GM18511 (cell line): ENCODE data around the gene APOC3.
"Not testable (repeated sequence)": the region's sequence is repeated elsewhere in the genome, so short reads cannot be mapped to it uniquely, and the experiment has no call there.

ENCODE experiments used
- ATAC-seq: cut with Tn5 transposase; IDR thresholded peaks from one replicate; pipeline ENCODE4 v1.9.1; 2021; ENCODE audit warnings: mild to moderate bottlenecking, moderate library complexity; ENCODE audit not compliant: unreplicated experiment

The APOC3 gene

GRCh38 chr11:116801662-116802061 is 28.0 kb upstream of the APOC3 start:
- not testable (repeated sequence) for ATAC-seq

DNA sequence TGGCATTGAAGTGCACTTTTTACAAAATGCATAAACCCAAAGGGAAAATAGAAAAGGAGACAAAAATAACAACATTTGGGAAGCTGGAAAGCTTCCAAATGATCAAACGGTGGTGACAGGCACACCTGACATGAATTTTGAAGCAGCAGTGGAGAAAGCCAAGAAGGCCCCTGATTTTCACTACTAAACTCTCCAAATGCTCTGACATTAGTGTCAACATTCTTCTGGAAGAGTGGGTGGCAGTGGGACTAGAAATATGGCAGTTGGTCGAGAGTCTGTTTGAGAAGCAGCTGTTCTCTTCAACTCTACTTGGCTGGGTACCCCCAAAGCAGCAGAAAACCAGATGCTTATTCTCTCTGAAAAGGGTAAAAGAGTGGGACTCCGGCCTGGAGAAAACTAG is 25.7 kb upstream of the APOC3 start:
- ATAC-seq: no peak

DNA sequence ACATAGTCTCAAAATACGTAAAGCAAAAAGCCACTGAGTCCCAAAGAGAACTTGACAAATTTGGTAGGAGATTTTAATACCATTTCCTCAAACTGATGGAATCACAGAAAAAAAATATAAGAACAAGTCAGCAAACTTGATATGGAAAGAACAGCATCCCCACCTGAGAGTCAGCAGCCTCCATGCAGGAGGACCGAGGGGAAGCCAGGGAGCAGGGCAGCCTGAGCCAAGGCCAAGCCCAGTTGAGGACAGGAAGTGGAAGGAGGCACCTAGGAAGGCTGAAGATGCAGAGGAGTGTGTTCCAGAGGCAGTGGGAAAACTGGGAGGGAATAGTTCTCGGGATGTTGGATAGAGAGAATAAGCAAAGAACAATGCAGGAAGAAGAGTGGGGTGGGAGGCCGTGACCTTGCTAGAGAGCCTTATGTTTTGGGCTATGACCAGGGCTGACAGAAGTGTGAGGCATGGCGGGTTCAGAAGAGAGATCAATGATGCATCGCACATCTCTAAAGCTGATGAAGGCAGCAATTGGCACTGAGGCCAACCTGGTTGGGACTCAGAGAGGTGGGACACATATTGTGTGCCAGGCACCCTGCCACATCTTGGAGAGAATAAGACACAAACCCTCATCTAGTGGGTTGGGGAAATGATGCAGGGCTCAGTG is 22.0 kb upstream of the APOC3 start:
- ATAC-seq: no peak

DNA sequence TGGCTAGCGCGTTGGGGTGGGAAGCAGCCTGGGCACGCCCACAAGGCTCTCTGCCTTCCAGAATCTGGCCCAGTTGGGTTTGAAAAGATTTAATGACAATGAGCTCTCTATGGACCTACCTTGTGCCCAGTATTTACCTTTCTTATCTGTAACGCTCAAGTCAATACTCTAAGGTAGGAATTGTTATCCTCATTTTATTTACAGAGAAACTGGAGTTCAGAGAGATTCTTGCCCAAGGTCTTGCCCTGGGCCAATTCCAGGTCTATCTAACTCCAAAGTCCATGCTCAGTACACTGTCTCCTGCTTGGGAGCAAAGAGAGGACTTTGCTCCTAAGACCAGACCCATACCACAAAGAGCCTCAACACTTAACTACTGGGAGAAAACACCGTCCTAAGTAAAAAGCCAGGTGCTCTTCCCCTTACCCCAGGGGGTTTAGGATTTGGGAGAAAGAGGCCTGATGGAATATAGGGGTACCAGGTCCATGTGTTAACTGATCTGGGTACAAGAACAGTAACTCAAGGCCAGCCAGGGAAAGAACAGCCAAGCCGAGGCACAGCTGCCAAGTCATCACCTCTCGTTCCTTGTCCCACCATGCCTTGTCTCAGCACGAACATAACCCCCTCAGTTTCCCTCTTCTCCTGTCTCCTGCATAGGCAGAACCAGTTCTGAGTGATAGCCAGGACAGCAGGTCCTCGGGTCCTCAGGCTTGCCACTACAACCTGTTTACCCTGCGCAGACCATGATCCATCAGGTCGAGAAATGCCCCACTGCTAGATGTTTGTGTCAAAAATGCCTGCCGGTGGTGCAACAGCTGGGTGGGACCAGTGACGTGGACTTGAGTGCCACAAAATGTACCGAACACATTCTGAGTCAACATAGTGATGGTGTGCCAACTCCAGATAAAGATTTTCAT is 21.2 kb upstream of the APOC3 start:
- no peak for ATAC-seq

GRCh38 chr11:116811194-116811593 is 18.5 kb upstream of the APOC3 start:
- ATAC-seq: no peak

- no peak for ATAC-seq
Measured at GRCh38 chr11:116812109-116812508, 17.6 kb upstream of the APOC3 start.

- ATAC-seq: no peak
Measured at GRCh38 chr11:116813170-116813569, 16.5 kb upstream of the APOC3 start.

DNA sequence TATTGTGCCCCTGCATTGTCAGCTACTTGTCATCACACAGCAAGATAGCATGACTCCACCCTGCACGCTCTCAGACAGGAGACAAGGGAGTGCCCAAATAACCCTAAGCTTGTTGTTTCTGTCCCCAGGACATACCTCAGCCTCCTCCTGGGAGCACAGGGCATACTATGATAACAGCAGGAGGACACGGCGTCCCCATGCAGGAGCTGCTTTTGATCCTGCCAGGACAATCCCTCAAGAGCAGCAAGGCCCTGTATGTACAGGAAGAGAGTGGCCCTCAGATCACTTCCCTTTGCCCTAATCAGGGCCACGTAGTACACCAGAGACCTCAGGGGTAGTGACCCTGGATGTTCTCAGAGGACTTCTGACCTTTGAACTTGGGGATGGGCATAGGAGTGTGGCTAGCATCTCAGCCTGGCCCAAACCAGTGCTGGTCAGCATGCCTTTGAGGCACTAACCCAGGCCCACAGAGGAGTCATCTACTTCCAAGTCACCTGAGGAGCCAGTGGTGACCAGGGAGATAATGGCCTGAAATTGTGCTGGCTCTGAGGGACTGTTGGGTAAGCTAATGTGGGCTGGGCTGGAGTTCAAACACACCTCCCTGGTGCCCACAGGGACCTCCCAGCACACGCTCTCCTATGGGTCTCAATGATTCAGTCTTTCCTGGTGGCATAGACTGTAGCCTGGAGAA is 15.8 kb upstream of the APOC3 start:
- no peak for ATAC-seq

DNA sequence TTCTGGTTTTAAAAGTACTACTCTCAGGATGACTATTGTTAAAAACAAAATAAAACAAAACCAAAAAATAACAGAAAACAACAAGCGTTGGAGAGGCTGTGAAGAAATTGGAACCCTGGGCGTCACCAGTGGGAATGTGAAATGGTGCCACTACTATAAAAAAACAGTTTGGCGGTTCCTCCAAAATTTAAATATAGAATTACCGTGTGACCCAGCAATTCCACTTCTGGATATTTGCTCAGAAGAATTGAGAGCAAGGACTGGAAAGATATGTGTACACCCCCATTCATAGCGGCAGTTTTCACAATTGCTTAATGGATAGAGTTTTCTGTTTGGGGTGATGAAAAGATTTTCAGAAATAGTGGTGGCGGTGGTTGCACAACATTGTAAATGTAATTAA is 15.2 kb upstream of the APOC3 start:
- no peak for ATAC-seq

GRCh38 chr11:116819049-116819448 is 10.7 kb upstream of the APOC3 start:
- ATAC-seq: no peak

DNA sequence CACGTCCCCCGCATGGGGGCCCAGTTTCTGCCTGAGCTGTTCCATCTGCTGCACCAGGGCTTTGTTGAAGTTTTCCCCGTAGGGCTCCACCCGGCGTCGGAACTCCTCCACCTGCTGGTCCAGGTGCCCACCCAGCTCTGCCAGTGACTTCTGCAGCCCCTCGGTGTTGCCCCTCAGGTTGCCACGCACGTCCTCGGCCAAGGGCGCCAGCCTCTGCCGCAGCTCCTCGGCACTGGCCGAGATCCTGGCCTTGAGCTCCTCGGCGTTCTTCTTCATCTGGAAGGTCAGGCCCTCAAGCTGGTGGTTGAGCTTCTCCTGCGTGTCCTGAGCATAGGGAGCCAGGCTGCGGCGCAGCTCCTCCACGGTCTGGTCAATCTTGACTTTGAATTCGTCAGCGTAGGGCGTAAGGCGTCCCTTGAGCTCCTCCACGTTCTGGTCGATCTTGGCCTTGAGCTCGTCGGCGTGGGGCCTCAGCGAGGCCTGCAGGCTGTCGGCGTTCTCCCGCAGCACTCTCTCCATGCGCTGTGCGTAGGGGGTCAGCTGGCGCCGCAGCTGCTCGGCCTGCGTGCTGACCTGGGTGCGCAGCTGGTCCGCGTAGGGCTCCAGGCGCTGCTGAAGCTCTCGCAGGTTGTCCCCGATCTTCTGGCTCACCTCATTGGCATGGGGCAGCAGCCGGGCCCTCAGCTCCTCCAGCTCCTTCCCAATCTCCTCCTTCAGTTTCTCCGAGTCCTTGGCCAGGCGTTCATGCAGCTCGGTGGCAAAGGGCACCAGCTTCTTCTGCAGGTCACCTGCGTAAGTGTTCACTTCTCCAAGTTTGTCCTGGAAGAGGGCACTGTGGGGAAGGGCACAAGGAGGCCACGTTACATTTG is 8.4 kb upstream of the APOC3 start:
- ATAC-seq: no peak

- no peak for ATAC-seq
Measured at GRCh38 chr11:116822575-116822974, 7.1 kb upstream of the APOC3 start.

DNA sequence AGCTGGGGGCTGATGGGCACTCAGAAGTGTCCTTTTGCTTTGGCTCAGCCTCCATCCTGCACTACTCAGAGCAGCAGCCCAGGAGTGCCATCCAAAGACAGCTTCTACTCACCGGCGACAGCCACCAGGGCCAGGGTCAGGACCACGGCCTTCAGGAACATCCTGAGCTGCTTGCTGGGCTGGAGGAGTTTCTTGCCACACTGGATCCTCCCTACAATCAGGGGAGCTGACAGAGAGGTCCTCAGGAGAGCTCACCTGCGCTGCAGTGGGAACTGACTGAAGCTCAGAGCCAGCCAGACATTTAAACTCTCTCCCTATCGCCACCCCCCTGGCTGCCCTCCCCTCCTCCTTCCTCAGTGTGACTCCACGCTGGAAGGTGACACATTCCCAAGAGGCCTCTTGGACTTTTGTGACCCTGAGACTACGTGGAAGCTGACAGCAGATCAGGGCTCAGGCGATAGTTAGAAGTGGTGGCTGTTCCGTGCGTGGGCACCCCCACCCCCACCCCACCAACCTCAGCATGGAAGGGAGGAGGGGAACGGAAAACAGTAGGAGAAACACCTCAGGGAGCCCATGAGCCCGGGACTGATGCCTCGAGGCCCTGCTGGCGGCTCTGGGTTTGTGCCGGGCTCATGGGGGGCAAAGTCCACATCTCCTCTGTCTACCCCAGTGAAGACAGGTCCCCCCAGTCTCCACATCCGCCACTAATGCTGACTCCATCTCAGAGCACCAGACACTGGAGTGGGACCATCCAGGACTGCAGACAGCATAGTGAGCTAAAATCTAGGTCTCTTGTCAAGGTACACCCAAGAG is 6.5 kb upstream of the APOC3 start, which contains the start of gene APOA4:
TSS of gene APOA4 (minus strand) at position 274 of the 813 bp plus-strand sequence. CDS start at position 161, 113 bp downstream.
- no peak for ATAC-seq

GRCh38 chr11:116825434-116825833 is 4.3 kb upstream of the APOC3 start:
- no peak for ATAC-seq

DNA sequence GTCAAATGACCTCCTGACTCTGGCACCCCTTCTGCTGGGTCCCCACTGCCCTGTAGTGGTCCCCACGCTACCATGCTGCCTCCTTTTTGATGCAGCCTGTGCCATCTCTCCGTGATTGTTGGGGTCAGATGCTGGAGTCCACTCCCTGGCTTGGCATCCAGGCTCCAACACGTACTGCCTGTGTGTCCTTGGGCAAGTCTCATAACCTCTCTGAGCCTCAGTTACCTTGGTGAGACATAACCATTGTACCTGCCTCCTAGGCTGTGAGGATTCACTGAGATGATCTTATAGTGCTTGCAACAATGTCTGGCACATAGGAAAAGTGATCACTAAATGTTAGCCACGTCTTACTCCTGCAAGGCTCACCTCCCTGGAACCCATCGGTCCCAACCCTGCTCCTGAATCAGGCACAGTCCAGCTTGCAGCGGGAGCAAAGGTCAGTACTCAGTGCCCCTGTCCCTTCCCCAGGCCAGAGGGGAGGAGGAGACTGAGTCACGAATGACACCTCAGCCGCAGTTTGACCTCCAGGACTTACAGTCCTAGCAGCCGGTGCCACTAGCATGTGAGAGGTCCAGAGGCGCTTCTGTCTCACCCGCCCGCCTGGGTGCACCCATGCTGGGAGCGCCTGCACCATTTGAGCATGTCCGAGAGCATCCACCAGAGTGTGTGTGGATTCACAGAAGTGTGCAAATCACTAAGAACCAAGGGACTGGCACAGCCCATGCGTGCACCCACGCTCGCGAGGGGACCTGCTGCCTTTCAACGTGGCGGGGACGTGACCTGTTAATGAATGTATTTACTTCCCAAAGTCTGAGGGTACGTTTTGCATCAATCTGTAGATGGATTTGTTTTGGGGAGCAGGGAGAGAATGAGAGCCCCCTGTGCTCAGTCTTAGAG is 3.6 kb upstream of the APOC3 start:
- no peak for ATAC-seq

GRCh38 chr11:116826751-116827431 is 2.8 kb upstream of the APOC3 start:
- no peak for ATAC-seq

- ATAC-seq: no peak
Measured at GRCh38 chr11:116827461-116827860, 2.2 kb upstream of the APOC3 start.
